GM23338 (cell line): ENCODE results near the gene POLR3A.

ENCODE experiments used
- CTCF ChIP-seq, 2 experiments: fragments of 200-600 bp in 1 of 2; sonication (generic) in 1 of 2; conservative IDR thresholded peaks; 2 replicates each; pipeline versions ENCODE4 v1.5.1 to v1.6.1; 2016 to 2017; ENCODE audit warnings: antibody characterized with exemption in 2 of 2, low read depth in 2 of 2, mild to moderate bottlenecking in 2 of 2, moderate library complexity in 1 of 2
- ETS1 ChIP-seq: IDR thresholded peaks from 2 replicates; pipeline ENCODE4 v1.6.1; 2016; ENCODE audit warnings: antibody characterized with exemption
- EZH2 ChIP-seq: fragments of 200-600 bp; sonication (generic); IDR thresholded peaks from one replicate; pipeline ENCODE4 v1.8.0; 2017; ENCODE audit warnings: antibody characterized with exemption, mild to moderate bottlenecking, low read depth; ENCODE audit not compliant: unreplicated experiment
- EZH2phosphoT487 ChIP-seq: fragments of 200-600 bp; sonication (generic); IDR thresholded peaks from one replicate; pipeline ENCODE4 v1.8.1; 2018; ENCODE audit warnings: antibody characterized with exemption; ENCODE audit not compliant: unreplicated experiment
- JUNB ChIP-seq: IDR thresholded peaks from one replicate; pipeline ENCODE4 v1.6.1; 2016; ENCODE audit warnings: antibody characterized with exemption; ENCODE audit not compliant: unreplicated experiment
- POLR2AphosphoS5 ChIP-seq: IDR thresholded peaks from 2 replicates; pipeline ENCODE4 v1.6.1; 2016; ENCODE audit warnings: antibody characterized with exemption, low read depth
- REST ChIP-seq: IDR thresholded peaks from one replicate; pipeline ENCODE4 v1.6.1; 2018; ENCODE audit warnings: antibody characterized with exemption; ENCODE audit not compliant: unreplicated experiment
- STAT1 ChIP-seq: IDR thresholded peaks from one replicate; pipeline ENCODE4 v1.6.1; 2016; ENCODE audit warnings: antibody characterized with exemption; ENCODE audit not compliant: unreplicated experiment
- ZNF114 ChIP-seq: fragments of 250-450 bp; sonication (Bioruptor Pico); IDR thresholded peaks from 2 replicates; pipeline ENCODE4 v1.5.0; 2020; ENCODE audit warnings: mild to moderate bottlenecking, moderate library complexity
- ZNF331 ChIP-seq: fragments of 250-450 bp; sonication (Bioruptor Pico); IDR thresholded peaks from 2 replicates; pipeline ENCODE4 v1.5.0; 2020; ENCODE audit warnings: low read depth, mild to moderate bottlenecking, moderate library complexity

DNA sequence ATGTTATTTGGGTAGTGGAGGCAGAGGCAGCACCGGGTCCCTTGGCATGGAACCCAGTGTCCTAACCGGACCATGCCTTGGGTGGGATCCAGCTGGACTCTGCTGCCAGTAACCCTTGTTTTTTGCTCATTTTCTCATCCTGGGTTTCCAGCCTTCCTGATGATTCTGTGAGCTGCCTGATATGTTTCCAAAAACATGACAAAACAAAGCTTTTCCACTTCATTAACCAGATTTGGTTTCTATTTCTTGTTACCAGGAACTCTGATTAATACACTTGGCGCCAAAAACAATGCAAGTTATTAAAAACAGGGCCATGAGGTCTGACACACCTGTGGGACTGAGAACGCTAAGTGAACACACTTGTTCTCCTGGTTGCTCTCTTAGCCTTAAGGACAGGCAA is 69.9 kb downstream of the POLR3A start:
- TF ChIP-seq CTCF (conservative IDR thresholded peaks at IDR 0.05; ENCODE audit: low read depth in 2 of 2) (no peak), POLR2AphosphoS5 (no peak), EZH2phosphoT487 (no peak), STAT1 (no peak), EZH2 (no peak), JUNB (no peak), REST (no peak), ZNF331 (CRISPR knock-in tag) (no peak), ZNF114 (CRISPR knock-in tag) (no peak), ETS1 (no peak)
